GM18498 (cell line): ENCODE results near the gene TOP3B.

Source experiments
- ATAC-seq: cut with Tn5 transposase; IDR thresholded peaks from one replicate; pipeline ENCODE4 v1.9.1; 2021; ENCODE audit warnings: mild to moderate bottlenecking, moderate library complexity; ENCODE audit not compliant: unreplicated experiment

Gene TOP3B

GRCh38 chr22:21984793-21985192 lies 2.2 kb upstream of the TOP3B start:
- no peak for ATAC-seq

GRCh38 chr22:21981874-21982273 lies 713 bp downstream of the TOP3B start:
- no peak for ATAC-seq

- ATAC-seq = no peak
These were observed 2.0 kb downstream of the TOP3B start for GRCh38 chr22:21980547-21980946.

- ATAC-seq = no peak
These were observed 3.8 kb downstream of the TOP3B start for GRCh38 chr22:21978564-21979386.

- no peak for ATAC-seq
These were observed 4.8 kb downstream of the TOP3B start for GRCh38 chr22:21977814-21978213.

- ATAC-seq = no peak
These were observed 6.7 kb downstream of the TOP3B start for GRCh38 chr22:21975854-21976345.

GRCh38 chr22:21975273-21975672 lies 7.3 kb downstream of the TOP3B start:
- ATAC-seq = no peak

- ATAC-seq = no peak
These were observed 8.4 kb downstream of the TOP3B start for GRCh38 chr22:21974058-21974649.

GRCh38 chr22:21972806-21973205 lies 9.8 kb downstream of the TOP3B start:
- no peak for ATAC-seq

- no peak for ATAC-seq
These were observed 10.3 kb downstream of the TOP3B start for GRCh38 chr22:21972293-21972779.

GRCh38 chr22:21971858-21972275 lies 10.7 kb downstream of the TOP3B start:
- no peak for ATAC-seq

- no peak for ATAC-seq
These were observed 11.6 kb downstream of the TOP3B start for GRCh38 chr22:21970800-21971617.

GRCh38 chr22:21970037-21970799 lies 12.4 kb downstream of the TOP3B start:
- ATAC-seq = no peak

- ATAC-seq = no peak
These were observed 14.0 kb downstream of the TOP3B start for GRCh38 chr22:21968452-21969129.

GRCh38 chr22:21967693-21968271 lies 14.8 kb downstream of the TOP3B start:
- ATAC-seq = no peak

GRCh38 chr22:21966643-21967516 lies 15.7 kb downstream of the TOP3B start:
- ATAC-seq = no peak

- ATAC-seq = no peak
These were observed 16.8 kb downstream of the TOP3B start for GRCh38 chr22:21965762-21966288.

GRCh38 chr22:21964918-21965484 lies 17.6 kb downstream of the TOP3B start:
- ATAC-seq = no peak
